GM21619 (cell line): ENCODE measurements around the gene ATP8B4.
A peak's percentile ranks its signal among the peaks of the same experiment; 100 is the strongest.

Experiments used
- ATAC-seq: cut with Tn5 transposase; IDR thresholded peaks from one replicate; pipeline ENCODE4 v1.9.1; 2021; ENCODE audit not compliant: unreplicated experiment

ATP8B4 gene

GRCh38 chr15:50024281-50024680, 94.8 kb downstream of the ATP8B4 start:
- ATAC-seq: no peak

- no peak for ATAC-seq
Measured at GRCh38 chr15:50018491-50018890, 100.5 kb downstream of the ATP8B4 start.

DNA sequence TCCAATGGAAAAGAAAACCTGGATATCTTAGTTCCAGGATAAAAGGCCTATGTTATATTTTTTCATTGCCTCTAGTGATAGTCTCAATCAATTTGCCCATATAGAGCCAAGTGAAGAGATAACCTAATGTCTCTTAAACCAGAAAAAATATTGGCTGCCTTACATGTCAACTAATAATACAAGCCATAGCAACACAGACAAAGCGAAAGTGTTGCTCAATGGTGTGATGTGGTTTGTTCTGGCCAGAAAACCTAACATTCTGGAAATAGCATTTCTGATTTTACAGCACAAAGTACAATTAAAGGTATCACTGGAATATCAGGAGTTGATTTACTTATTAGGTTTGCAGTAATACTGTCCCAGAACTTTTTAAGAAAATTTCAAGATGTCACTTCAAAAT, 101.5 kb downstream of the ATP8B4 start:
- ATAC-seq: no peak

DNA sequence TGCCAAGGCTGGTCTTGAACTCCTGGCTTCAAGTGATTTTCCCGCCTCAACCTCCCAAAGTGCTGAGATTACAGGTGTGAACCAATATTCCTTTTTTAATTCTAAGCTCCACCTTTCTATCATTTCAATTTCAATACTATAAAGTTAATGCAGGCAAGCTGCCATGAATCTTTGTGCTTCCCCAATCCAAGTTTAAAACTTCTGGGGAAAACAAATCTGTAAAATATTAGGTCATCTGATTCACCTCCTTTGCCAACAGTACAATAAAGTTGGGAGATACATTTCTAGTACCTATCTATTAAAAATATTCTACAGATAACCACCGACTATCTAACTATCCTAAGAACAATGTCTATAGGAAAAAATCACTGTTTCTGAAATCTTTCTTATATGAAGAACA, 102.1 kb downstream of the ATP8B4 start:
- ATAC-seq: no peak

DNA sequence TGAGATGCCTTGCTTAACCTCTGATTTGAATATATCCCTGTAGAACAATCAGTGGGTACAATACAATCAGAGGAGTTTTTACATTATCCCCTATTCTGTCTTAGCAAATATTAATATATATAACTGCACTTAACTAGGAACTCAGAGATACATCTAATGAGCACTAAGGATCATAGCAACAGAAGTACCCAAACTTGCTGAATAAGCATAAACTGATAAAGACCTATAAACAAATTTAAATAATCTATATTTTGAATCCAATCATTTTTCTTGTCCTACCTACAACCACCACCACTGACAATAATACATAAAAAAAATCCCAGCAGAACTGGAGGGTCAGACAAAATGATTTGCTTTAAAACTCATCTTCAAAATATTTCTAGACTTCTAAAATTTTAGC, 106.2 kb downstream of the ATP8B4 start:
- ATAC-seq: no peak

- ATAC-seq: no peak
Measured at GRCh38 chr15:50009634-50010033, 109.4 kb downstream of the ATP8B4 start.

- peak; percentile 99 for ATAC-seq
Measured at GRCh38 chr15:50003786-50004334, 115.2 kb downstream of the ATP8B4 start.

- no peak for ATAC-seq
Measured at GRCh38 chr15:49991587-49991986, 127.4 kb downstream of the ATP8B4 start.

- no peak for ATAC-seq
Measured at GRCh38 chr15:49990835-49991545, 128.0 kb downstream of the ATP8B4 start.

GRCh38 chr15:49989498-49989897, 129.5 kb downstream of the ATP8B4 start:
- ATAC-seq: no peak

DNA sequence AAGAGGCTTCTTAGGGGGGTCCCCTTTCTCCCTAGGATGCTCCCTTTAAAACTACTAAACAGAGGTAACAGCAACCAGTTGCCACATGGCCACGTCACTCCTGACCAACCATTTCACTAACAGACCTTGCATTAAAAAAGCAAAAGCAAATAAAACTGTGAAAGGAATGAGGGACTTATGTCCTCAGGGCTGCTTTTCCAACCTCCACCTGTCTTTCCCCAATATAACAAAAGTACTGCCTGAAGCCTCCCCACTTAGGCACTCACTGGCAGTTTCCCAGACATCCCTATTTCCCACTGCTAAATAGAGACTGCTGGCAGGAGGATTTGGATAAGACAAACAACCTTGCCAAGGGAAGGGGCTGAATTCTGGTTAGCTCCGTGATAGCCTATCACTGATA, 130.3 kb downstream of the ATP8B4 start:
- ATAC-seq: no peak

DNA sequence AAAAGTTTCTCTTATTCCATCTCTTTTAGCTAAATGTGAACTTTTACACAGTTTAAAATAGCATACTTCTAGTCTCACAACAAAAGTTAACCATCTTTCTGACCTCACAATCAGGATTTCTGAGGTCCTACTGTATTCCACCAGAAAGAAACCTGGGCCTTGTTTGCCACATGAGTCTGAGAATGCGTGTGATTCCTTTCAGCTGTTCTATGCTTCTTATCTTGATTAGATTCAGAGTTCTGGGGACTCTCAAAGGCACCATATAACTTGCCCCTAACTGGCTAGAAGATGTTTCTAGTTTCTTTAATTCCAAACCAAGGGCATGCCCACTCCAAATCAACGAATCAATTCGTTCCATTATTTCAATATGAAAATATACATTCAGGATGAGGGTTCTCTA, 131.1 kb downstream of the ATP8B4 start:
- no peak for ATAC-seq

- ATAC-seq: no peak
Measured at GRCh38 chr15:49987198-49987785, 131.7 kb downstream of the ATP8B4 start.

DNA sequence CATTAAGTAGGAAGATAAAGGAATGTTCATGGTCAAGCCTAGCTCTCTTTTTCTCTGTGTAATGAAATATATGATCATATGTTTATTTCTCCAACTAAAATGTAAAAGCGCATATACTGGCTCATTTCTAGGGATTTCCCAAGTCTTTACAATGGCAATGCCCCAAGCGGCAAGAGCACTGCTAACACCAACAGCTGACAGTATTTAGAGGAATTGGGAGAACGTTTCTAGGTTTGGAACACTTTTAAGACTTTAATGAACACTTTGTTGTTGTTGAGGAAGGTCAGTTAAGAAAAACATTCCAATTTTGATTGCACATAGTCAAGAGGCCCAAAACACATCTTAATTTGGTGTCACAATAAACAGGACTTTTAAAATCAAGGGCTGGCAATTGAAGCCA, 132.7 kb downstream of the ATP8B4 start:
- ATAC-seq: no peak

GRCh38 chr15:49985463-49985862, 133.6 kb downstream of the ATP8B4 start:
- no peak for ATAC-seq

GRCh38 chr15:49984436-49984835, 134.6 kb downstream of the ATP8B4 start:
- no peak for ATAC-seq

DNA sequence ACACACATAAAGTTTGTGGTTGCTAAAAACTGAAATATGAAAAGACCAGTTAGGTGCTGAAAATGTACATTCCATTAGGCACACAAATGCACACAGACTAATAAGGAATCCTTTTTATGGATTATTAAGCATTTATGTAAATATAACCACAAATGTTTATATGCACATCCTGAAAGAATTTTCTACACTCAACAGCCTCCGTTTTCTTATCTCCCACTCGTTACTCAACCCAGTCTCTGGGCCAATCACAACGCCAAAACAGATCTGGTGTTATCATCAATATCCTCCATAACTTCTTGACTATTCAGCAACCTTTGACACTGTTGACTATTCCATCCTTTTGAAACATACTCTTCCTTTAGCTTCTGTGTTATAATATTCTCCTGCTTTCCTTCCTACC, 136.4 kb downstream of the ATP8B4 start:
- ATAC-seq: no peak

DNA sequence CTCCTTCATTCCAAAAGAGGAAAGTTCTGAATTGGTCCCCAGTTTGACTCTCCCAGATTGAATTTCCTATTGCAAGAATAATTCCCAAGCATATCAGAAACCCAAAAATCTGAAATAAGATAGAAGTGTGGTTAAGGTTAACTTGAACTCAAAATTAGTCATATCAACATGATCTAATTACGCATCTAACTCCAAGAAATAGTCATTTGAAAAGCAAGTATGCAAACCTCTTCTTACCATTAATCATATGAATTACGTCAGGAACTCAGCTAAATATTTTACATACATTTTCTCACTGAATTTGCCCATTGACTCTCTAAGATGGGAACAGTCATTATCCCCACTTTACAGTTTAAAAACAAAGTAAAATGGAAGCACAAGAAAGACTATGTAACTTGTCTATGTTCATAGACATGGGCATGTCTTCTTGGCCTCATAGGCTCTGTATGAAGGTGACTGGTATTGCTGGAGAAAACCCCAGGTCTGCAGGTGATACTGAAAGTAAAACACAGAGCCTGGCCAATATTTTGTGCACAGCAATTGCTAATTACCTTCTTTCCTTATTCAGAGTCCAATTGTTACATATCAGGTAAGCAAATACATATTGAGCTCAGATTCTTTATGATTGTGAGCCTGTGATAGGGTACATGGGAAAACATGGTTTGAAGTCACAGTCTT, 139.2 kb downstream of the ATP8B4 start:
- no peak for ATAC-seq

GRCh38 chr15:49978121-49978520, 140.9 kb downstream of the ATP8B4 start:
- ATAC-seq: no peak

GRCh38 chr15:49977306-49977705, 141.7 kb downstream of the ATP8B4 start:
- ATAC-seq: no peak

GRCh38 chr15:49964551-49964950, 154.5 kb downstream of the ATP8B4 start:
- no peak for ATAC-seq

- ATAC-seq: no peak
Measured at GRCh38 chr15:49964061-49964460, 155.0 kb downstream of the ATP8B4 start.
